HCEC 1CT (cell line): ENCODE measurements around the gene MORC2.

Experiments
- DNase-seq: peaks from one replicate; pipeline ENCODE4 v3.0.0-alpha.2; 2017

MORC2 gene

DNA sequence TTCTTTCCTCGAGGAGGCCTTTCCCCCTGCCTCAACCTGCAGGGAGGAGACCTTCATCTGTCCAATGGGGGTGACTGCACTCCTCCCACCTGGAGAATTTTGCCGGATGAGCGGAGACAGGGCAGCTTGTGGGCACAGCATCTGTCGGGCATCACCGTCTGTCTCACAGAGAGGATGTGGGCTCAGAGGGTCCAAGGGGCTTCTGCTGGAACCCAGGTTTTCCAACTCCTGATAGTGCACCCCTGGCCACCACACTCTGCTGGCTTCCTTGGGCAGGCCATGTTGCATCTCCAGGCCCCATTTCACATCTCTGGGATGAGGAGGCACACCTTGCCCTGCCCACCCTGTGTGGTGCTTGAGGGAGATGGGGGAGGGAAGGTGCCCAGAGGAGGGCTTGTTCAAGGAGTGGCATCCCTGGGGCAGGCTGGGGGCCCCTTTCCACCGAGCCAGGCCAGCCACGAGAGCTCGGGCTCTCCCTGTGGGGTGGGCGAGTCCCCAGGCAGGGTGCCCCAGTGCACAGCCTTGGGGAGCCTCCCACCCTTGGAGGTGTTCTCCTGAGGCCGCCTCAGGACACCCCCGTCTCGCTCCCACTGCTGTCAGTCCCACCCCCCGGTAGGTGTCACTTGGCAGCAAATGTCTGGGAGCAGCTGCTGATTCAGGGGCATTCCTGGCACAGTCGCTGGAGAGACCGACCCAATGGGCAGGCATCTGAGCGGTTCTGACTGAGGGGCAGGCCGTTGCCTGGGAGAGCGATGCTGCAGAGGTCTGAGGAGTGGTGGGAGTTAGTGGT lies 84.2 kb downstream of the MORC2 start:
- DNase-seq: no peak

GRCh38 chr22:30883586-30884145 lies 84.9 kb downstream of the MORC2 start:
- DNase-seq: no peak

- no peak for DNase-seq
These were observed 85.5 kb downstream of the MORC2 start for GRCh38 chr22:30882974-30883533.

DNA sequence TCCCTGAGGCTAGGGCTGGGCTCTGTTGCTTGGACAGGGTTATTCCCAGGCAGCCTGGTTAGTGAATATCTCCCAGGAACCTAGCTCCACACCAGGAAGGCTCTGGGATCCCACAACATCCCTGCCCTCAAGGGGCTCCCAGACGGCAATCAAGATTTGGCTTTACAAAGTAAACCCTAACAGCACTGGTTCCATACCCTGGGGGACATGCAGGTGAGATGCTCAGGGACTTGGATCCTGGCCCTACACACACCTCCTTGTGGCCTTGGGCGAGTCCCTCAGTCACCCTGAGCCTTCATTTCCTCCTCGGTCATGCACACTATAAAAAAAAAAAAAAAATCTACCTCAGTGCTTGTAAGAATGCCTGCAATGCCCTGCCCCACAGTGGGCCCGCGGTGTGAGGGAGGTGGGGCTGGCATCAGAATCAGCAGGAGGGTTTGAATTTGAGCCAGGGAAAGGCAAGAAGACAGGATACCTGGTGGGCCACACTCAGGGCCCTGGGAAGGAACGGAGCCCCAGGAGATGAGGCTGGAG lies 86.3 kb downstream of the MORC2 start:
- DNase-seq: no peak

- DNase-seq: no peak
These were observed 87.0 kb downstream of the MORC2 start for GRCh38 chr22:30881361-30882183.

DNA sequence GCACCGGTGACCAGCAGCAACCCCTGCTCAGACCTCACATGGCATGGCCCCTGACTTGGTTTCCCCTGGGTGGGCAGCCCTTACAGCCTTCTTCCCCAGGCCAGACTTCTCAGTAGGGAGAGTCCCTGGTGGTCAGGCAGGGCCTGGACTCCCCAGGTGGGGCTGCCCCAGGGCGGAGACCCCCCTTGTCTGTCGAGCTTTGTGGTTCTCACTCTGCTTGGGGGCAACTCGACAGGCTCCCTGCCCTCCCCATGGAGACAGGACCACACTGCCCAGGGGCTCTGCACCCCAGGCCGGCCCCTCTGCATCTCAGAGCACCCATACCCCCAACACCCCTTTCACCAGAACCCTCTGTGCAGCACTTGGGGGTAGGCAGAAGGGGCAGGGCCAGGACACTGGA lies 87.7 kb downstream of the MORC2 start:
- DNase-seq: no peak

GRCh38 chr22:30880181-30880601 lies 88.4 kb downstream of the MORC2 start:
- DNase-seq: no peak

- no peak for DNase-seq
These were observed 89.2 kb downstream of the MORC2 start for GRCh38 chr22:30879415-30879797.

DNA sequence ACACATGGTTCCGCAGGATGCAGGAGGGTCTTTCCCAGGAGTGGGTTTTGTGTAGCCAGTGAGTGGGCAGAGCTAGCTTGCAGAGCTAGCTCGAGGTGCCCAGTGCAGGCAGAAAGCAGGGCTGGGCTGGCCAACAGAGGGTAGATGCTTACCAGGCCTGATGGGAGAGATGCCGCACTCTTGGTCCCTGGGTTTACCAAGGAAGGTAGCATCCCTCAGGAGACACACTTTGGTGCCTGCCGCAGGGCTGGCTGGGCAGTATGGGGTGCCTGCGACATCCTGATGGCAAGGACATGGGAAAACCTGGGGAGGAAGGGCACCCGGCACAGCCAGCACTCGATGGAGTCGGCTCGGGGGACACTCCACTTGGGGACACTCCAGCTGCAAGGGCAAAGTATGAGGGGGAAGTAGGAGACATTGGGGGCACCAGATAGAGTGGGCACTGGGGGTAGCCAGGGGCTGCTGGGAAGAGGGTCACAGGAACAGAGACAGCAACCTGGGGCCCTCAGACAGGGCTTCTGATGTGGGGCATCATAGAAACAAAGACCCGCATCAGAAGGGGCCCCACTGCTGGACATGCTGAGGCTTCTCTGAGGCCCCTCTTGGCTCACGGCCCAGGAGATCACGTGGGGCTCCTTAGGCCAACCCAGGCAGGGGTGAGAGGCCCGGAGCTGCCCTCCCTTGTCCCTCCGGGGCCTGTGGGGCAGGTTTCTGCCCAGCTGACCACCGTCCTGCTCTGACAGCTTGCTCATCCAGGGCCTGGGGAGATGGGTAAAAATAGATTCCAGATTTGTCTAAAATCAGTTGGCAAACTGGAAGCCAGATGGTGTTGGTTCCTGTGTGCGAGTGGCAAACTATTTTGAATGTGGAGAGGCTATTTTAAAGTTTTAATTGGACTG lies 89.8 kb downstream of the MORC2 start:
- DNase-seq: no peak

DNA sequence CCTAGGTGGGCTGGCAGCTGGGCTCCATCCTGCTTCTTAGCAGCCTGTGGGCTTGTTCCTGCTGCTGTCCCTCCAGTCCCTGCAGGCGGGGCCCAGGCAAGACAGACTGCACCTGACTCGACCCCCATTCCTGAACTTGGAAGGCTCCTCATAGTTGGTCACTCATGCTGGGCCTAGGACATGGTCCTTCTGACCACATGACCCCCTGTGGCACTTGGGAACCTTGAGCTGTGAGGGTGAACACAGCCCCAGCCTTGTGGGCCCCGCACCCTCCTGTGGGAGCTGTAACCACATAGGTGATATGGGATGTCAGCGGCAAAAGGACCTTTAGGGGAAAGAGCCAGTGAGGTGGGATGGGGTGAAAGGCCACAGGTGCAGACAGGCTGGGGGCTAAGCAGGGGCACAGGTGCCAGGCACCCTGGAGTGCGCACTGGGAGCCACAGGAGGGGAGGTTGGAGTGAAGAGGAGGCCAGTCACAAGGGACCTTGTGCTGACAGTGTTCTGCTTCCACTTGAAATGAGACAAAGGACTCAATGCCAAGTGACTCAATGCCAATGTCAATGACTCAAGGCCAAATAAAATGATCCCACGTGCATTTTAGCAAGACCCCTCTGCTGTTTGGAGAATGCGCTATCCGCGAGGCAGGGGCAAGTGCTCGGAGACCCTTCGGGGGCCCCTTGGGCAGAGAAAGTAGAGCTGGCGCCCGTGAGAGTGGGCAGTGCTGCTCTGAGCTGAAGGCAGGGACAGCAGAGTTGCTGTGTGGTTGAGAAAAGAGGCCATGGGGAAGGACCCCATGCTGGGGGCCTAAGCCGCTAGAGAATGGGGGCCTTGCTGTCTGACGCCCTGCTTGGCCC lies 90.7 kb downstream of the MORC2 start:
- DNase-seq: no peak

DNA sequence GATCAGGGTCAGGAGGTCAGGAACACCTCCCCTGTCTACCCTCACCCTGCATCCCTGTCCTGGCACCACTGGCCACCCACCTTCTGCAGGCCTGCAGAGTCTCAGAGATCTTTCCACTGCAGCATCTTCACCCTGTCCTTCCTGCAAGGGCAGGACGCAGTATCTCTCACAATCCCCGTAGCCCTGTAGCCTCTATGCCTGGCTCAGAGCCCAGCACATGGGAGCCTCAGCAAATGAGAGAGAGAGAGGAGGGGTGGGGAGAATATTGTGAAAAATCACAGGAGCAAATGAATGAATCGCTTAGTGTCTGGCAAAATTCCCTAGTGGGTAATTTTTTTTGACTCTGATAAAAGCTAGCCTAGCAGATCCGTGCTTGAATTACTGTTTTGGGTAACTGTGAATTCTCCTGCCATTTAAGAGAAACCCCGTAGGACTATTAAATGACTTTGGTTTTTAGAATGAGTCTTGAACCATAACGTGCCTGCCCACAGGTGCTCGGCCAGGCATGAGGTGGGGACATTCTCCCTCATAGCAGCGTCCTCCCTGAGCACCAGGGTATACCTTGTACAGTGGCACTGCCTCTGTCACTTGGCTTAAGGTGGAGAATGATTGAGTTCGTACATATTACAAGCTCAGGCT lies 91.5 kb downstream of the MORC2 start:
- no peak for DNase-seq

DNA sequence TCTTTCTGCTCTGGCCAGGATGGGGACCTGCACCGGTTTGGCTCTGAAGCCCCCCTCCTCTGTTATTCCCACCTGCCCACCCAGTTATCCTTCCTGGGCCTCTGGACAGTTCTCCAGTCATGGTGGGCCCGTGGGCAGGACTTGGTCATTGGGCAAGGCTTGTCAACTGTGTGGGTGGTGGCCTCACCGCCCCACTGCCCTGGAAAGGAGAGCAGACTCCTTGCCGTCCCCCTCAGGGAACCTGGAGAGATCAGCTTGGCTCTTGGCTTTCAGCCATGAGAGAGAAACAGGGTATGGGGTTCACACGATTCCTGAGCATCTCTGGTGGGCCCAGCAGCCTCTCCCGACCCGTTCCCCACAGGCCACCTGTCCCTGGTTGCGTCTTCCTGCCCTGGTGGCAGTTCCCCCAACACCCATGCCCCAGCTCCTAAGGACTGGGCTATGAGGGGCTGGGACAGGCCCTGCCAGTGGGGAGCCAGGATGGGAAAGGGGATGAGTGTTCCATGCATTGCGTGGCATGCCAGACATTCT lies 92.3 kb downstream of the MORC2 start:
- DNase-seq: no peak

GRCh38 chr22:30875481-30876215 lies 92.9 kb downstream of the MORC2 start:
- DNase-seq: no peak
